Subcutaneous adipose tissue (tissue), 4 donors: ENCODE data around the gene SURF2. TPM values are rescaled to one million over a fixed set of nuclear protein-coding genes. Genes with fewer than 3 reads are reported as not detected.

ENCODE experiments used
- CTCF ChIP-seq: fragments of 450-650 bp; IDR thresholded peaks from one replicate; pipeline ENCODE4 v1.5.1; 2016; ENCODE audit warnings: low read depth, mild to moderate bottlenecking, control low read depth, antibody characterized with exemption, moderate library complexity
- total RNA-seq, 4 donors: library from RNA; depleted of rRNA; stranded (reverse); fragments of >200 nt; gene quantifications; one replicate each; pipeline ENCODE4 v1.1.0, GENCODE V29; 2016

Gene SURF2
- total RNA-seq, 4 donors from 2014 or later: 6.6 to 20.1 (median 11.3) TPM

DNA sequence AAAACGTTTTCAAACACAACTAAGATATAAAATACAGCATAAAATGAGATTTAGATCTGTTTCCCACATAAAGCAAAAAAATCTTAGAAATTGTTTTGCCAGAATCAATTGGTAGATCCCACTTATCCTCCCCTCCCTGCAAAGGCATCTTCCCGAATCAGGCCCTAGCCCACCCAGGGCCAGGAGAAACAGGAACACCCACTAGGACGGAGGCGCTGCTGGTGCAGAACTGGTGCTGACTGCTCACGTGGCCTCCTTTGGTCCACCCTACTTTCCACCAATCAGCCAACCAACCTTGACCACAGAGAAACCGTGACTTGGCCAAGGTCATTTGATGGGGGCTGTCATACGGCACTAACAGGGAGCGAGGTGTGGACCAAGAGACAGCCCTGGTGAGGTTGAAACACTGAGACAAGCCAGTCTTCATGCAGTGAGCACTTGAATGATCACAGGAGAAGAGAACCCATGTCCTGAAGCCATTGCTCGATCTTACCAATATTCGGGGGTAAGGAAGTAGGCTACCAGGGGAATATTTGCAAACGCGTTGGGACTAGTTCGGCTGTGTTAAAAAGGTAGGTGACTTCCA lies 5.2 kb downstream of the SURF2 start:
- no peak for TF ChIP-seq CTCF

DNA sequence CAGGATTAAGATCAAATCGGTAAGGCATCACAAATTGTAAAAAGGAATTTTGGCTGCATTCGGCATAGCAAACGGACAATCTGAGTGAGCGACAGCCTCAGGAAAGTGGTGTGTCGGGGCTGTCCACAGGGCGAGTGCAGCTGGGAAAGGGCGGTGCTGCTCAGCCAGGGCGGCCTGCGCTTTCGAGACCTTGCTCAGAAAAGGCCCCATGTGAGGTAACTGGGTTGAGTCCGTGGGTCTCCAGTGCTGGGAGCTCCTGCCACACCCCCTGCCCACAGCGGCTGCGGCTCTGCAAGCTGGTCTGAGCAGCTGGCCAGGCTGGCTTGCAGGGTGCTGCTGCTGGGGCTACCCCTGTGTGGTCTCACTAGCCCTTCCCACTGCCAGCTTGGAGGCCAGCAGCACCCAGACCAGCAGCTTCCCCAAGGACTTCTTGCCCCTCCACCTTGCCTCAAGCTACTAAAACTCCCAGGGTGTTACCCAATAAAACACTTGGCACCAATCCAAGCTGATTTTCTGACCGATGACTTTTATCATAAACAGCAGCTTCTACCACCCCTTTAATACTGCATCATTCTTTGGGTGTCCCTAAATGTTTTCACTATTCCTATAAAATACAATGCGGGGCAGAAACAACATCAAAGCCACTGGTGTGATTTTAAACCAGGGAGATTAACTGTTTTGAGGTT lies 6.2 kb downstream of the SURF2 start:
- TF ChIP-seq CTCF: no peak

- TF ChIP-seq CTCF: no peak
Measured at GRCh38 chr9:133366435-133366834, 10.1 kb downstream of the SURF2 start.

GRCh38 chr9:133367221-133367620 lies 10.9 kb downstream of the SURF2 start:
- TF ChIP-seq CTCF: no peak

- TF ChIP-seq CTCF: no peak
Measured at GRCh38 chr9:133367778-133368177, 11.4 kb downstream of the SURF2 start.

- TF ChIP-seq CTCF: no peak
Measured at GRCh38 chr9:133368249-133368881, 12.0 kb downstream of the SURF2 start.

DNA sequence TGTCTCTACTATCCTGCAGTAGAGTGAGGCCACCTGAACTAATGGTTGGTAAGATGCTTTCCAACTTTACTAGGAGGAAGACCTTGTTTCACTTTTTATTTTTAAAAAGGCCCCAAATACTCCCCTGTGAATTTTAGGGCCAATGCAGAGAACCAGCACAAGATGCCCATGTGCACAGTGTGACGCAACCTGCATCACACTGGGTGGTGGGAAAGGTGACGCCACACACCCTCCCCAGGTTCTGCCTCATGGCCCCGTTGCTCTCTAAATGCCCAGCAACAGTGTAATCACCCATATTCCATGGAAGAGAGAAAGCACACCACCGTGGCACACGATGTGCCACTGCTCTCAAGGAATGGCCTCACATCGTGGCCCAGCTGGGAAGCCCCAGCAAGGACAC lies 13.1 kb downstream of the SURF2 start:
- TF ChIP-seq CTCF: no peak
